ENCODE data around the gene TBATA.

TBATA gene

DNA sequence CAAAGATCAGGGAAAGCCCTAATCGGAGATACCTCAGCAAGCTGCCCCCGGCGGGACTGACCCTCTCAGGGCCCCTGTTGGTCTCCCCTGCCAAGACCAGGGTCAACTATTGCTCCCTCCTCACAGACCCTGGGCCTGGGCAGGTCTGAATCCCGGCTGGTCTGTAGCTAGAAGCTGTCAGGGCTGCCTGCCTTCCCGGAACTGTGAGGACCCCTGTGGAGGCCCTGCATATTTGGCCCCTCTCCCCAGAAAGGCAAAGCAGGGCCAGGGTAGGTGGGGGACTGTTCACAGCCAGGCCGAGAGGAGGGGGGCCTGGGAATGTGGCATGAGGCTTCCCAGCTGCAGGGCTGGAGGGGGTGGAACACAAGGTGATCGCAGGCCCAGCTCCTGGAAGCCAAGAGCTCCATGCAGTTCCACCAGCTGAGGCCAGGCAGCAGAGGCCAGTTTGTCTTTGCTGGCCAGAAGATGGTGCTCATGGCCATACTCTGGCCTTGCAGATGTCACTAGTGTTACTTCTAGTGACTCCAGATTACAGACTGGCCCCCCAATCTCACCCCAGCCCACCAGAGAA, 24.1 kb downstream of the TBATA start:
- DNase-seq = no peak

DNA sequence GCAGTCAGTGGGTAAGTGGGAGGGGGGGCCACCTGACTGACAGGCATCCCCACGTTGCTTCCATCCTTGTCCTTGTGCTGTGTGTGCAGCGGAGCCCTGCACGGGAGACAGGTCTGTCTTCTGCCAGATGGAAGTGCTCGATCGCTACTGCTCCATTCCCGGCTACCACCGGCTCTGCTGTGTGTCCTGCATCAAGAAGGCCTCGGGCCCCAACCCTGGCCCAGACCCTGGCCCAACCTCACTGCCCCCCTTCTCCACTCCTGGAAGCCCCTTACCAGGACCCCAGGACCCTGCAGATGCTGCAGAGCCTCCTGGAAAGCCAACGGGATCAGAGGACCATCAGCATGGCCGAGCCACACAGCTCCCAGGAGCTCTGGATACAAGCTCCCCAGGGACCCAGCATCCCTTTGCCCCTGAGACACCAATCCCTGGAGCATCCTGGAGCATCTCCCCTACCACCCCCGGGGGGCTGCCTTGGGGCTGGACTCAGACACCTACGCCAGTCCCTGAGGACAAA, 24.8 kb downstream of the TBATA start:
- no peak for DNase-seq

DNA sequence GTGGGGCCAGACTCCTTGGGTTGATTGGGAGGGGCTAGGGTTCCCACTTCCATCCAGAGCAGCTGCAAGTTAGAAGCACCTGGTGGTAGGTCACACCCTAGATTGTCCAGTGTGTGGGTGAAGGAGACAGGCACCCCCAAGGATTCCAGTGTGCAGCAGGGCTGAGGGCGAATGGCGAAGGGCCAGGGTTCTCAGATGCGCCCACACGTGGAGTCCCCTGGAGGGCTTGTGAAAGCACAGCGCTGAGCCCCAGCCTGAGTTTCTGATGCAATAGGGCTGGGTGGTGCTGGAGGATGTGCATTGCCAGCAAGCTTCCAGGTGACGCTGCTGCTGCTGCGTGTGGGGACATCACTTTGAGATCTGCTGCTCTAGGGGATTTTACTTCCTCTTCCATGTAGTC, 25.4 kb downstream of the TBATA start:
- no peak for DNase-seq

DNA sequence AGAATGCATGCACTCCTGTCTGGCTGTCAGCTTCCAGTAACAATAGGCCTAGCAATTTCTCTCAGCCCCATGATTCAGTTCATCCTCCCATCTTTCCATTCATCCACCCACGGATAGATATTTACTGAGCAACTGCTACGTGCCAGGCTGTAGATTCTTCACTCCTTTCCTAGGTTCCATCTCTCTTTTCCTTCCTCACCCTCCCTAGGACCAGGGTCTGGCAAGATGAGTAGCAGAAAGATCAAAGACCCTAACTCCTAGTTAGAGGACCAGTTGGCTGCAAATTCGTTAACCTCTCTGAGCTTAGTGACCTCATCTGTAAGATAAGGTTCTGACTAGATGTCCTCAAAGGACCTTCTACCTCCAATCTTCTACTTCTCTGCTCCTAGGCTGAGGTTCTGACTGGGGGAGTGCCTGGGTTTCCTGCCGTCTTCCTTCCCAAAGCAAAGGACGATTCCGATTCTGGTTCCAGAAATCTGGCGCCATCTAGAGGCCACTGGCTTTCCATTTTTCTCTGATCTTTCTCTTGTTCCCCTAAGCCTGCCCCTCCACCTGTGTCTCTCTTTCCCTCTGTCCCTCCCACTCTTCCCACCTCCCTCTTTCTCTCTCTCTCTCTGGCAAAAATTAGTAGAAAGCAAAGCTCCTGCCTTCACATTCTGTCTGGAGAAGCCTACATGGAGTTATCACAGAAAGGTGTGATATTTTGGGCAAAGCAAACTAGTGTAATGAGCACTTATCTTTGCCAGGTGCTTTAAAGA, 26.2 kb downstream of the TBATA start:
- DNase-seq = peak; percentile 68

DNA sequence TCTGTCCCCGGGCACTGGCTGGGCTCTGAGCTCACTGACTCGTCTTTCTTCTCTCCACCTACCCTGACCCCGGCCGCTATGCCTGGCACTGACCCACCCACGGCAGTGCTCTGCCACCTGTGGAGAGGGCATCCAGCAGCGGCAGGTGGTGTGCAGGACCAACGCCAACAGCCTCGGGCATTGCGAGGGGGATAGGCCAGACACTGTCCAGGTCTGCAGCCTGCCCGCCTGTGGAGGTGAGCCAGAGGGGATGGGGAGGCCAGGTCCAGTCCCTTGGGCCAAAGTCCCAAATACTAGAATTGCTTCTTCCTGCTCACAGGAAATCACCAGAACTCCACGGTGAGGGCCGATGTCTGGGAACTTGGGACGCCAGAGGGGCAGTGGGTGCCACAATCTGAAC, 27.3 kb downstream of the TBATA start:
- no peak for DNase-seq

DNA sequence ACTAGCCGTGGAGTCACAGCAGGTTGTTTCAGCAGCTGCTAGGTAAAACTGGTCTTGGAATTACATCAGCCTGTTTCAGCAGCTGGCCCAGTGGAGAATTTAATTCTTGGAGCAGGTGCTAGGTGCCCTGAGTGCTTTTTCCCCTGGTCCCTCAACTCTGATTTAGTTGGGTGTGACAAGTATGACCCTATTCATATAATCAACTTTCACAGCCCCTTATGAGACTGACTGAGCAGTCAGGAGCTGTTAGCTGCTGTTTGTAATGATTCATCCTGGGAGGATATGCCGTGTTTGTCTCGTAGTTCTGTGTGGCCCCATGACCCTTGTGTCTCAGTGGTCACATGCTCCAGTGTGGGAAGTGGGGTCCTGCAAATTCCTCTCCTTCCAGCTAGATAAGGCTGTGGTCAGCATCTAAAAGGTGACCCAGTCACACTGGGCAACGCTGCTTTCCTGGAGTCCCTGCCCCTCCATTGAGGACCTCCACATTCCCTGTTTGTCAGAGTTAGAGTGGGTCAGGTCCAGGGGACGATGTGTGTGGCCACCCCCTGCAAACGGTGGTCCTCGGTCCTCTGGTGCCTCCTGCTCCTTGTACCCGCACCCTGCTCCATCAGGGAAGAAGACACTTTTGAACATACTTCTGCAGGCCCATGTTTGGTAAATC, 28.3 kb downstream of the TBATA start:
- no peak for DNase-seq

DNA sequence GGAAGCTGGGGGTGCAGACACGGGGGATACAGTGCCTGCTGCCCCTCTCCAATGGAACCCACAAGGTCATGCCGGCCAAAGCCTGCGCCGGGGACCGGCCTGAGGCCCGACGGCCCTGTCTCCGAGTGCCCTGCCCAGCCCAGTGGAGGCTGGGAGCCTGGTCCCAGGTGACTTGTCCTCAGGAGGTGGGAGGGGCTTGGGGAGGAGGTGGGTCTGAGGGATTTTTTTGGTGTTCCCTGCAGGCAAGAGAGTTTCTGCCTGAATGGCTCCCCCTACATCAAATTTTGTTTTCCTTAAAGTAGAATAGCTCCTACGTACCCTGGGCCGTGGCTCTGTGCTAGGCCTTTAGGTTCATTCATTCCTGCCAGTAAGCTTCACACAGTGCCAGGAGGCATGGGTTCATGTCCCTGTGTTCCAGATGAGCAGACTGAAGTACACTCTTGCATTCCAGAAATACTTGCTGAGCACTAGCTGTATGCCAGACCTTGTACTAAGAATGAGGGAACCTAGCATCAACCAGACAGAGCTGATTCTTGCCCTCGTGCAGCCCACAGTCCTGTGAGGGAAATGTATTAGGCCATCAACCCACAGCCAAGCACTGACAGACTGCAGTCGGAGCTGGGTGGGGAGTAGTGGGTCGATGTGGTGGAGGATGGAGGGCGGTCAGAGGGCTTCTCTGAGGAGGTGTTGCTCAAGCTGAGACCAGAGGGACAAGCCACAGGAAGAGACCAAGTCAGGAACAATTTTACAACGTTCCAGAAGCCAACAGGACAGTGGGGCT, 31.1 kb downstream of the TBATA start:
- DNase-seq = no peak

DNA sequence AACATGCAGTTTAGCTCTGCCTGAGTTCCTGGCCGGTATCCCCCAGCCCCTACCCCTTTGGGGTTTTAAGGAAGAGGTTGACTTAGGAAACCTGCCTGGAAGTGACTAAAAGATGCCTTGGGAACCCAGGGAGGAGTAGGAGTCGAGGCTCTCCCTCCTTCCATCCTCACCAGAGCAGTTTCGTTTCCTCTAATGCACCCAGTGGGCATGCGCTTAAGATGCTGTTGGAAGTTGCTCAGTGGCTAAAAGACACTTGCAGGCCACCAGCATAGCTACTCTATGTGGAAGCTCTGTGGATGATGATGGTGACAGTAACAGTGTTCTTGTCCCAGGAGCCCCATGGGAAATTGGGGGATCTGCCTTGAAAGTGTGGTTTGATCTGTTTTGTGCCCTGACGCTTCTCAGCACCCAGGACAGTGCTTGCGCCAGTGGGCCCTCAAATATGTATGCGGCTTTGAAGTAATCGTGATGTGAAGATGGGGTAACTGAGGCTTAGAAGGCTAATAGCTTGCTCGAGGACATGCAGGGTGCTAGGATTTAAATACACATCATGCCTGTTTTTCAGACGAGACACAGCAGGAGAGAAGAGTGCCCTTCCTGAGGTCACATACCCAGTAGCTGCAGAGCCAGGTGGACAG, 32.0 kb downstream of the TBATA start:
- no peak for DNase-seq

DNA sequence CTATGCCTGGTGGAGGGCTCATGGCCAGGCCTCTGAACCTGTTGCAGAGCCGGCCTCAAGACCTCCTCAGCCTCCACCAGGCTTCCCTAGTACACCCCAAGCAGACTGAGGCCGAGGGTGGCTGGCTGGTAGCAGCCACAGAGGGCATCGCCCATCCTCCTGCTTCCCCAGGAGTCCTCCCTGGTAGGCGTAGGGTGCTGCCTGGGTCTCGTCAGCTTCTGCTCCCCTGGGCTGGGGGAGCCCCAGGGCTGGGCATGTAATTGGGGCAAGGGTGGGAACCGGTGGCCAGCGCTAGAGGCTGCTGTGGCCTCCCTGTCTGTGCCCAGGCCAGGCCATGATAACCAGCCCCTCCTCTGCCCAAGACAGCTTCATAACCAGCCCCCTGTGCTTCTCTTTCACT, 32.6 kb downstream of the TBATA start:
- DNase-seq = no peak

DNA sequence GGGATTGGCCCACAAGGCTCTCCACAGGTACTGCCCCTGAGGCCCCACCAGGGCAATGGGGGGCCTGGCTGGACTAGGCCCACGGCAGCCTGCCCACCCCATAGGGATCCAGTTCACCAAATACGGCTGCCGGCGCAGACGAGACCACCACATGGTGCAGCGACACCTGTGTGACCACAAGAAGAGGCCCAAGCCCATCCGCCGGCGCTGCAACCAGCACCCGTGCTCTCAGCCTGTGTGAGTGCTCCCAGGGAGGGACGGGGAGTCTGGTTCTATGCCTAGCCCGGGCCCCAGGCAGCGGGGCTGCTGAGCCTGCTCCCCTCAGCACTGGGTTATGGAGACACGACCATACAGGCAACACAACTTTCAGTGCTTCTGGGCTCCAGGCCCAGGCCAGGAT, 33.2 kb downstream of the TBATA start:
- no peak for DNase-seq

DNA sequence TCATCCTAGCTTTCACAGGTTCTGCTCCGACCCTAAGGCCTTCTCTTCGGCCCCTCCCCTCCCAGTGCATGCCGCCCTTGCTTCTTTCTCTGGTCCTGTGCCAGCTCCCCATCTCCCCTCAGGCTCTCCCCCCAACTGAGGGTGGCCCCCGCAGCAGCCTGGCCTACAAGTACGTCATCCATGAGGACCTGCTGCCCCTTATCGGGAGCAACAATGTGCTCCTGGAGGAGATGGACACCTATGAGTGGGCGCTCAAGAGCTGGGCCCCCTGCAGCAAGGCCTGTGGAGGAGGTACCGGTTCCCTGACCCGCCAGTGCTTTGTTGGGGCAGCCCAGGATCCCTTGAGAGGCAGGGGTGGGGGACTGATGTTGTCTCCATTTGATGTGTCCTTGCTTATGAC, 33.8 kb downstream of the TBATA start:
- no peak for DNase-seq

DNA sequence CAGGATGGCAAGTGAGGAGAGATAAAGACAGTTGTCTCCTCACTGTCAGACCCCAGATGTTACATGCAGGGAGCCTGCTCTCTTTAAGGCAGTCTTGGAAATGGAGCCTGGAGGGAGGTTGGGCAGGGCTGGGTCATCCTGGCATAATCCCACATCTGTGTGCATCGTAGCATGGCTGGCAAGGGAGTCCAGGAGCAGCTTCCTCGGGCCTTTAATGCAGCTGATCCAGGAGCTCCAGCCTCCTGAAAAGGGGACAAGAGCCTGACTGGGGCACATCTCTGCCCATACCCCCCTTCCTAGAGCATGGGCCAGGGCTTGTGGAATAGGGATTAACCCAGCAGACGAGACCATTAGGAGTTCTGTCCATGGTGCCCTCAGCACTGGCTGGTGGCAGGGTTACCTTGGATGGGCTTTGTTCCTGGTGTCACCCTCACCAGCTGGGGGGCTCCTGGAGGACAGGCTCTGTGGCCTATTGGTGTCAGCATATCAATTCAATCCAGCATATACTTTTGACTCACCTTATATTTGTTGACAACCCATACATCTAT, 34.9 kb downstream of the TBATA start:
- no peak for DNase-seq

DNA sequence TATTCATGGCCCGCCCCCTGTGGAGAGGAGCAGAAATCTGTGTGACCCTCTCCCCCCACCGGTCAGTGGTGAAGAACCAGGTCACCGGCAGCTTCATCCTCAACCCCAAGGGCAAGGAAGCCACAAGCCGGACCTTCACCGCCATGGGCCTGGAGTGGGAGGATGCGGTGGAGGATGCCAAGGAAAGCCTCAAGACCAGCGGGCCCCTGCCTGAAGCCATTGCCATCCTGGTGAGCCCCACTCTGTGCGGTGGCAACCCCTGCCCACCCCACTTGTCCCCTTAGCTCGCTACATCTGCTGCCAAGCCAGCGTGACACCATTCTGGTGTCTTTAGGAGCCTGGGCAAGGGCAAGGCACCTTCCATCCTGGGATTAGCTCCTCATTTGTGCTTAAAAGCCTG, 35.4 kb downstream of the TBATA start:
- DNase-seq = no peak

DNA sequence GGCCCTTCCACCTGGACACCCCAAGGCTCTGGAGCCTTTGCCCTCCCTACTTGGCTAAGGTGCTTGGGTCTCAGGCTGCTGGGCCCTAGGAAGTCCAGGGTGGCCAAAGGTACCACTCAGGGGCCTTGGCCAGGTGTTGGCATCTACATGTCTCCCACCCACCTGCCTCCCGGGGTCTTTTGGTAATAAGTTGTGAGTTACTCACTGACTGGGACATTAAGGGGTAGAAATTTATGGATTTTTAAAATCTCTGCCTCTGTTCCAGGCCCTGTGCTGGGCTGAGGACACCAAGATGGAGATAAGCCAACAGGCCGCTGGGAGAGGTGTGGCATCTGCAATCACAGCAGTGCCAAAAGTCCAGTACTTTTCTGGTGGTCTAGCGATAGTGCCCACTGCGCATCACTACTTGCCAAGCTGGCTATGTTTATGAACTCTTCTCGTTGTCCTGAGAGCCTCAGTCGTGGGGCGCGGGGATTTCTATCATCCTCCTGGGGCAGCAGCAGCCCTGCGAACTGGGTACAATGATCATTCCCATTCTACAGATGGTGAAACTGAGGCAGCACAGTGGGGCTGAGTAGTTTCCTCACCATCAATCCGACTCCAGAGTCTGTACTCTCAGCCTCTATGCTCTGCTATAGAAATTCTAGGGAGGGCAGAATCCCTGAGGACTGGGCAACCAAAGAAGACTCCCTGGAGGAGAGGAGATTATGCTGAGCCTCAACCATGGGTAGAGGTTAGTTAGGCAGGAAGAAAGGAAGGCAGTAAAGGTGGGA, 36.2 kb downstream of the TBATA start:
- DNase-seq = no peak

DNA sequence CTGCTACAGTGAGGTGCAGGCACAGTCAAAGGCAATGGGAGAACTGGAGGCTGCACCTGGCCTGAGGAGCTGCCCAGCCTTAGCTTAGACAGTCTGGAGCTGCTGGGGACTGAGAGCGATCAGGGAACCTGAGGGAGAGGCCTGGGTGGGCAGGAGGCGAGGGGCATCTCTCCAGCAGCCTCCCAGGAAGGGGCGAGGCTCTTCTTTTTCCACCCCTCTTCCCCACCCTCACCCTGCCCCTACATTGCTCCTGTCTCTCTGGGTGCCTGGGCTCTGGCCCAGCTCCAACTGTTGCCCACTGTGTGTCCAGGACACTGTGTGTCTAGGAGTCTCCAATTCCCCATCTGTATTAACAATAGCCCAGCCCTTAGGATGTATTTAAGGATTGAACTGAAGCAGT, 36.9 kb downstream of the TBATA start:
- DNase-seq = no peak

DNA sequence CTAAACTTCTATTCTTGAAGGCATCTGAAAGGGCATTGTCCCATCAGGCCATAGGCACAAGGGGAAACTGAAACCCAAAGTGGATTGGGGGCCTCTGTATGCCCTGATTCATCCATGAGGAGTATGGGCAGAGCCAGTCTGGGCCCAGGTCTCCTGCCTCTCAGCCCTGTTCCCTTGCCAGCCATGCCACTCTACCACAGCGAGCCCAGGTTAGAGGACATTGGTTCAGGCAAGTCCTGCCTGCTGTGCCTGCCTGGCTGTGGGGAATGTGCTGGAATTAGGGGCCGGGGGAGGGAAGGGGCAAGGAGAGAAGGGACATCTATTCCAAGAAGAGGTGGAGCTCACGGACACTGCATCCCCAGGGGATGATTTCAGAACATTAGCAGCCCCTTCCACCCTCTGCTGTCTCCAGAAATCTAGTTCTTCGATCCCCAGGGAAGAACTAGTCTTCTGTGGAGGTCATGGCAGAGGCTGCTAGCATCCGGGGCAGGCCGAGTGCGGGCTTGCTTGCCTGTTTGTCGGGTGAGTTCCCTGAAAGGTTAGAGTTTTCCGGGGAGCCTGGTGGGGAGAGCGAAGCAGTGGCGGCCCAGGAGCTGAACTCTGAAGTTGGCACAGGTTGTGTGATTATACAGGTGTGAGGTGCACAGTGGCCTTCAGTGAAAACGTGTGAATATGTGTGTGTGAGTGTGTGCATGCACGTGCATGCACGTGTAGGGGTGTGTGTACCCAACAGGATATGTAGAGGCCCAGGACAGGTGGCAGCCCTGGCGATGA, 37.8 kb downstream of the TBATA start:
- DNase-seq = no peak

DNA sequence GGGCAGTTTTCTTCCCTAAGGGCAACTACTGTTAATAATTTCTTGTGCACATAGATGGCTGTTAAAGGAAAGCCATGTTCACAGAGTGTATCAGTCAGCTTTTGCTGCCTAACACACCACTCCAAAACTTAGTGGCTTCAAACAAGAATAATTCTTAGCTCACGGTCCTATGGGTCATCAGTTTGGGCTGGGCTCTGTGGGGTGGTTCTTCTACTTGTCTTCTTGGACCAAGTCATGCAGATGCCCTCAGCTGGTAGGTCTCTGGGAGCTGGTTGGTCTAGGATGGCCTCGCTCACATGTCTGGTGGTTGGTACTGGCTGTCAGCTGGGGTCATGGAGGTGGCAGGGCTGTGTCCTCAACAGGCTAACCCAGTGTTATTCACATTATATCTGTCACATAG, 39.6 kb downstream of the TBATA start:
- no peak for DNase-seq

DNA sequence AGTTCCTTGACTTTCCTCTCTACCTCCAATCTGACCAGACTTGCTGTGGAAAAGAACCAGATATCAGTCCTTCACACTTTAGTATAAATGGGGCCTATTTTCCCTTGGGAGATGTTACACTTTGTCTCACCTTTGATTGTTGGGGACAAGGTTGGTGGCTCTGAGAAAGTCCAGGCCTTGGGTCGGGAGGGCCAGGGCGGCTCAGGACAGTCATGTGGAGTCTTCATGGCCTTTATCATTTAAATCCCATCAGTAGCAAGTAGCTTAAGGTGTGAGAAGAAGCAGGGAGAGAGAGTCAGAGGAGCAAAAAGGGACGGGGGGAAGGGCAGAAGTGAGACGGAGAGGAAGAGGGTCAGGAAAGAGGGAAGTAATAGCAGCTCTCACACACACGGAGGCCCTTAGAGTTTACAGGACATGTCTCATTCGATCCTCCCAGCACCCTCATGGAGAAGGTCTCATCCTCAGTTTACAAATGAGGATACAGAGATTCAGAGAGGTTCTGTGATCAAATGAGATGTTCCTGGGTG, 40.5 kb downstream of the TBATA start:
- no peak for DNase-seq

DNA sequence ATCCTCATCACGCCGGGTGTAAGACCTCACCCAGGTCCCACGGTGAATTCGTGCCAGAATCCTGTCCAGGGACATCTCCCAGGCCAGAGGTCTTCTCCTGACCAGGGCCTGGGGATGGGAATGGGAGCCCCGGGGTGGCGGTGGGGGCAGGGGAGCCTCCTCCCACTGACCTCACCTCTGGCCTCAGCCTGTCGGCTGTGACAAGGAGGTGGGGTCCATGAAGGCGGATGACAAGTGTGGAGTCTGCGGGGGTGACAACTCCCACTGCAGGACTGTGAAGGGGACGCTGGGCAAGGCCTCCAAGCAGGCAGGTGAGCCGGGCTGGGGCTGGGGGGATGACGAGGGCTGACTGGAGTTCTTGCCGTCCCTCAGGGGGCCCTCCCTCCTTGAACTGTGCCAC, 41.3 kb downstream of the TBATA start:
- DNase-seq = no peak

DNA sequence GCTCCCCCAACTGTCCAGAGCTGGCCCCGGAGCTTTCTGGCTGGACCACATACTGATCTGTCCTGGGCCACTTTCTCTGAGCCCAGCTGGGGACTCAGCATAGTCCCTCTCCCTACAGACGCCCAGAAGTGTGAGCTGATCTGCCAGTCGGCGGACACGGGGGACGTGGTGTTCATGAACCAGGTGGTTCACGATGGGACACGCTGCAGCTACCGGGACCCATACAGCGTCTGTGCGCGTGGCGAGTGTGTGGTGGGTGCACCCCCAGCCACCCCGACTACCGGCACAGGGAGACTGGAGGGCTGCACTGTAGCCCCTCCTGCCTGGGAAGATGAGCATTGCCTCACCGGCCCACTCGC, 41.8 kb downstream of the TBATA start:
- no peak for DNase-seq

Measured in CD4-positive, alpha-beta T cell treated with Interleukin-21 for 1 hour (primary cell).